Endothelial cell (in vitro differentiated cells): ENCODE measurements around the gene C12orf76. TPM values are rescaled to one million over a fixed set of nuclear protein-coding genes. Genes with fewer than 3 reads are reported as not detected.

Experiments used
- DNase-seq: peaks from one replicate; pipeline ENCODE4 v3.0.0; 2021; ENCODE audit warnings: low spot score
- H3K27ac Mint-ChIP-seq: one replicate; pipeline ENCODE4 v1.8.0; 2021; ENCODE audit warnings: mixed read lengths, inconsistent platforms; ENCODE audit not compliant: unreplicated experiment
- H3K27me3 Mint-ChIP-seq: one replicate; pipeline ENCODE4 v1.8.0; 2021; ENCODE audit warnings: mild to moderate bottlenecking, moderate library complexity, mixed read lengths, inconsistent platforms; ENCODE audit not compliant: unreplicated experiment
- H3K36me3 Mint-ChIP-seq: one replicate; pipeline ENCODE4 v1.8.0; 2021; ENCODE audit warnings: mild to moderate bottlenecking, low read depth, mixed read lengths, inconsistent platforms; ENCODE audit not compliant: unreplicated experiment
- H3K4me1 Mint-ChIP-seq: one replicate; pipeline ENCODE4 v1.8.0; 2021; ENCODE audit warnings: mild to moderate bottlenecking, mixed read lengths, inconsistent platforms; ENCODE audit not compliant: unreplicated experiment
- H3K4me3 Mint-ChIP-seq: one replicate; pipeline ENCODE4 v1.8.0; 2021; ENCODE audit warnings: mild to moderate bottlenecking, mixed read lengths, inconsistent platforms; ENCODE audit not compliant: unreplicated experiment
- H3K9me3 Mint-ChIP-seq: one replicate; pipeline ENCODE4 v1.8.0; 2021; ENCODE audit warnings: mixed read lengths, inconsistent platforms; ENCODE audit not compliant: unreplicated experiment
- total RNA-seq: library from RNA; stranded (reverse); fragmentation: NEBNext Ultra II Directional; extraction: Animal tissue kit (Norgen Biotek cat#: 25700); gene quantifications from one replicate; pipeline ENCODE4 v1.2.1, GENCODE V29; 2021; ENCODE audit not compliant: unreplicated experiment
- TF ChIP-seq, protein P1 (sequence below): fragments of 200-600 bp; sonication (generic); IDR thresholded peaks from one replicate; pipeline ENCODE4 v1.5.0; 2021; ENCODE audit warnings: antibody characterized with exemption; ENCODE audit not compliant: unreplicated experiment

The C12orf76 gene
- total RNA-seq, 1 donor from 2014 or later: 21.9 TPM

DNA sequence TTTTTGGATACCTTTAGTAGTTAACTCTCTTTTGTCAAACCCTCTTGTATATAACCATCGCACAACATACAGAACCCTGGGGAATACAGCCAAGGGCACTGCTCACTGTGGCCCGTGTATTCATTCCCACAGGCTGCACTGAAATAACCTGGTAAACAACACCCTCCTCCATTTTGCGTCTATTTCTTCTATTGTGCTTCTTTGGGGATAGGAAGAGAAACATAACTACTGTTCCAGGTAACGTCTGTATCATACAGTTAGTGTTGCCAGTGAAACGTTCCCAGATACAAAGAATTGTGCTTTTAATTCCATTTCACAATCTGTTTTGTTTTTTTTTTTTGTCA lies 9.6 kb downstream of the C12orf76 start:
- Mint-ChIP-seq H3K4me3 (peak overlapping the region; percentile 16), H3K27me3 (peaks cover 5% of the 10 kb centered on the region), H3K27ac (peak overlapping the region; percentile 88), H3K36me3 (peaks cover 53% of the 10 kb centered on the region), H3K4me1 (peaks cover 36% of the 10 kb centered on the region), H3K9me3 (no peaks in the 10 kb centered on the region)
- TF ChIP-seq, protein P1, sequence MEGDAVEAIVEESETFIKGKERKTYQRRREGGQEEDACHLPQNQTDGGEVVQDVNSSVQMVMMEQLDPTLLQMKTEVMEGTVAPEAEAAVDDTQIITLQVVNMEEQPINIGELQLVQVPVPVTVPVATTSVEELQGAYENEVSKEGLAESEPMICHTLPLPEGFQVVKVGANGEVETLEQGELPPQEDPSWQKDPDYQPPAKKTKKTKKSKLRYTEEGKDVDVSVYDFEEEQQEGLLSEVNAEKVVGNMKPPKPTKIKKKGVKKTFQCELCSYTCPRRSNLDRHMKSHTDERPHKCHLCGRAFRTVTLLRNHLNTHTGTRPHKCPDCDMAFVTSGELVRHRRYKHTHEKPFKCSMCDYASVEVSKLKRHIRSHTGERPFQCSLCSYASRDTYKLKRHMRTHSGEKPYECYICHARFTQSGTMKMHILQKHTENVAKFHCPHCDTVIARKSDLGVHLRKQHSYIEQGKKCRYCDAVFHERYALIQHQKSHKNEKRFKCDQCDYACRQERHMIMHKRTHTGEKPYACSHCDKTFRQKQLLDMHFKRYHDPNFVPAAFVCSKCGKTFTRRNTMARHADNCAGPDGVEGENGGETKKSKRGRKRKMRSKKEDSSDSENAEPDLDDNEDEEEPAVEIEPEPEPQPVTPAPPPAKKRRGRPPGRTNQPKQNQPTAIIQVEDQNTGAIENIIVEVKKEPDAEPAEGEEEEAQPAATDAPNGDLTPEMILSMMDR: no peak
- no peak for DNase-seq

DNA sequence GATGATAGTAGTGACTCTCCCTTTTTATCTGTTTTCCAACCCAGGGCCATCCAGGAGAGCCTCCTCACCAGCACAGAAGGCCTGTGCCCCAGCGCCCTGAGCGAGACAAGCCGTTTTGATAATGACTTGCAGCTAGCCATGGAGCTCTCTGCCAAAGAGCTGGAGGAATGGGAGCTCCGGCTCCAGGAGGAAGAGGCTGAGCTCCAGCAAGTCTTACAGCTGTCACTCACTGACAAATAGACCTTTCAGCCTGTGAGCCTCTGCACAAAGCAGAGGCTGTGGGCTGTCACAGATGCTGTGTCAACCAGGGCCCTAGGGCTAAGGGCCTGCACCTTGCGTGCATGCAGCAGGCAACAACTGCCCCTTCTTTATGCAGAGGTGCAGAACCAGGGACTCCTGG lies 11.0 kb downstream of the C12orf76 start:
- H3K36me3 Mint-ChIP-seq: peaks cover 54% of the 10 kb centered on the region
- H3K27ac Mint-ChIP-seq: no peak overlapping the region
- H3K27me3 Mint-ChIP-seq: peaks cover 5% of the 10 kb centered on the region
- H3K9me3 Mint-ChIP-seq: no peaks in the 10 kb centered on the region
- peaks cover 28% of the 10 kb centered on the region for H3K4me1 Mint-ChIP-seq
- TF ChIP-seq, protein P1: no peak
- no peak for DNase-seq
- H3K4me3 Mint-ChIP-seq: no peak overlapping the region

DNA sequence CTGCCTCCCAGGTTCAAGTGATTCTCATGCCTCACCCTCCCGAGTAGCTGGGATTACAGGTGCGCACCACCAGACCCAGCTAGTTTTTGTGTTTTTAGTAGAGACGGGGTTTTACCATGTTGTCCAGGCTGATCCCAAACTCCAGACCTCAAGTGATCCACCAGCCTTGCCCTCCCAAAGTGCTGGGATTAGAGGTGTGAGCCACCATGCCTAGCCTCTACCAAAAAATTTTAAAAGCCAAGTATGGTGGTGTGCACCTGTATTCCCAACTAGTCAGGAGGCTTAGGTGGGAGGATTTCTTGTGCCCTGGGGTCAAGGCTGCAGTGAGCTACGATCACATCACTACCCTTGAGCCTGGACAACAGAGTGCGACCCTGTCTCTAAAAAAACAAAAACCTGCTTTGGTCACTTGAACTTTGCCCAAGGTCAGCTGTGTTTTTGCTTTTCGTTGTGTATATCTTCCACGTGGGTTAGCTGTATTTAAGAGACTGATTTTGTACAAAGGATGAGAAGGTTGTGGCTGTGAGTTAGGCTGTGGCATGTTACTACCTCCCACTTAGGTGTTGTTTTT lies 12.7 kb downstream of the C12orf76 start:
- peaks cover 51% of the 10 kb centered on the region for H3K36me3 Mint-ChIP-seq
- peak overlapping the region; percentile 69 for H3K4me3 Mint-ChIP-seq
- H3K27ac Mint-ChIP-seq: no peak overlapping the region
- peaks cover 20% of the 10 kb centered on the region for H3K4me1 Mint-ChIP-seq
- TF ChIP-seq, protein P1: no peak
- H3K9me3 Mint-ChIP-seq: no peaks in the 10 kb centered on the region
- DNase-seq: no peak
- peaks cover 5% of the 10 kb centered on the region for H3K27me3 Mint-ChIP-seq

DNA sequence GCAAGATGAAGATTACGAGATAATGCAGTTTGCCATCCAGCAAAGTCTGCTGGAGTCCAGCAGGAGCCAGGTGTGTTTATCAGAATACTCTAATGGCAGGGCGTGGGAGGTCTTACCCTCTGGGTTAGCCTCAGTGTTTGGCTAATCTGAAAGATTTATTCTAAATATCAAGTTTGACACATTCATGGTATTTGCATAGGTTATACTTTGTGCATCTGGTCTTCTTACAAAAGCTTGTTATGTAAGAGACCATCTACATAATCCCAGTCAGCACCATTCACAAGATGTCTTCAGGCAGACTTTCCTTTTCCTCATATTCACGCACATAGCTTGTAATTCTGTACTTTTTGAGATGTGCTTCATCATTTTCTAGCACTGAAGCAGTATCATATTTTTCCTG lies 14.4 kb downstream of the C12orf76 start:
- Mint-ChIP-seq H3K27me3 (peaks cover 2% of the 10 kb centered on the region), H3K4me1 (peaks cover 3% of the 10 kb centered on the region), H3K36me3 (peaks cover 52% of the 10 kb centered on the region), H3K9me3 (no peaks in the 10 kb centered on the region), H3K4me3 (no peak overlapping the region), H3K27ac (no peak overlapping the region)
- TF ChIP-seq, protein P1: no peak
- no peak for DNase-seq

DNA sequence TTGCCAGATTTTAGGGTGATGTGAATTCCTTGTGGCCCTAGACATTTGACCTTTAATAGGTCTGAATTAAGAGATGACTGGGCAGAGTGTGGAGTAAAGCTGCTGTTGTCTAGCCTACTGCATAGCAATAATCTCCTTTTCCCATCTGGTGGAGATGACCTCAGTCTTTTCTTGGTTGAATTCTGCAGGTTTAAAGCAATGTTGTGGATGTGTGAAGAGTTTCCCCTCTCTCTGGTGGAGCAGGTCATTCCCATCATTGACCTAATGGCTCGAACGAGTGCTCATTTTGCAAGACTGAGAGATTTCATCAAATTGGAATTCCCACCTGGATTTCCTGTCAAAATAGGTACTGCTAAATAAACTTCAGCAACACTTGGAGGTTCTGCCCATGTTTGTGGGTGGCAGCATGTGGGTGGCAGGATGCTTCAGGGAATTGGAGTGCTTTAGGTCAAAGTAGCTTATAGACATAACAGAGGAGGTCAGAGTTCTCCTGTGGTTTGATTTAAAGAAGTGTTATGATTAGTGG lies 19.0 kb downstream of the C12orf76 start:
- Mint-ChIP-seq H3K4me1 (no peaks in the 10 kb centered on the region), H3K9me3 (no peaks in the 10 kb centered on the region), H3K27me3 (no peaks in the 10 kb centered on the region), H3K27ac (no peak overlapping the region), H3K4me3 (peak overlapping the region; percentile 10), H3K36me3 (peaks cover 34% of the 10 kb centered on the region)
- TF ChIP-seq, protein P1: no peak
- DNase-seq: no peak
